ENCODE results near the gene MBD3L2B.

The MBD3L2B gene

DNA sequence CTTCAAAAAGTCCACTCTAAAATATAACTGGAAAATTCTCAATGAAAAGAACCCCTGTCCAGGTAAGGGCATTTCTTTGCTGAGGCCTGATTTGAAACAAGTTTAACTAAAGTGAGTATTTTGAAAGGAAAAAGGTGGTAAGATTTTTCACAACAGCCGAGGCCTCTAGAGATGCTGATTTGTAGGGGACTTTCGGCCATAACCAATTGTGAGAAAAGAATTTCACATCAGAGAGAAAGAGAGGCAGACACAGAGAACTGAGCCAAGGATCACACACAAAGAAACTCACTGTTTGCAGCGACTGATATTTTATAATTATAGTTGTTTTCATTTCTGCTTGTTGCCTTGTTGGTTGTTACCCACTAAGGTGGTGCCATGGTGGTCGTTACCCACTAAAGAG is 24.4 kb downstream of the MBD3L2B start:
- TF ChIP-seq, protein P1, sequence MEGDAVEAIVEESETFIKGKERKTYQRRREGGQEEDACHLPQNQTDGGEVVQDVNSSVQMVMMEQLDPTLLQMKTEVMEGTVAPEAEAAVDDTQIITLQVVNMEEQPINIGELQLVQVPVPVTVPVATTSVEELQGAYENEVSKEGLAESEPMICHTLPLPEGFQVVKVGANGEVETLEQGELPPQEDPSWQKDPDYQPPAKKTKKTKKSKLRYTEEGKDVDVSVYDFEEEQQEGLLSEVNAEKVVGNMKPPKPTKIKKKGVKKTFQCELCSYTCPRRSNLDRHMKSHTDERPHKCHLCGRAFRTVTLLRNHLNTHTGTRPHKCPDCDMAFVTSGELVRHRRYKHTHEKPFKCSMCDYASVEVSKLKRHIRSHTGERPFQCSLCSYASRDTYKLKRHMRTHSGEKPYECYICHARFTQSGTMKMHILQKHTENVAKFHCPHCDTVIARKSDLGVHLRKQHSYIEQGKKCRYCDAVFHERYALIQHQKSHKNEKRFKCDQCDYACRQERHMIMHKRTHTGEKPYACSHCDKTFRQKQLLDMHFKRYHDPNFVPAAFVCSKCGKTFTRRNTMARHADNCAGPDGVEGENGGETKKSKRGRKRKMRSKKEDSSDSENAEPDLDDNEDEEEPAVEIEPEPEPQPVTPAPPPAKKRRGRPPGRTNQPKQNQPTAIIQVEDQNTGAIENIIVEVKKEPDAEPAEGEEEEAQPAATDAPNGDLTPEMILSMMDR (IDR thresholded peaks at IDR 0.05; ENCODE audit: unreplicated experiment in 3 of 3): no peak
- H3K27ac Mint-ChIP-seq: no peak overlapping the region
- peaks cover 5% of the 10 kb centered on the region for H3K36me3 Mint-ChIP-seq (ENCODE audit: low read depth)
- peaks cover 2% of the 10 kb centered on the region for H3K27me3 Mint-ChIP-seq (ENCODE audit: low read depth)
- H3K4me1 Mint-ChIP-seq: no peaks in the 10 kb centered on the region
- H3K4me3 Mint-ChIP-seq: no peak overlapping the region
- peaks cover 30% of the 10 kb centered on the region for H3K9me3 Mint-ChIP-seq

DNA sequence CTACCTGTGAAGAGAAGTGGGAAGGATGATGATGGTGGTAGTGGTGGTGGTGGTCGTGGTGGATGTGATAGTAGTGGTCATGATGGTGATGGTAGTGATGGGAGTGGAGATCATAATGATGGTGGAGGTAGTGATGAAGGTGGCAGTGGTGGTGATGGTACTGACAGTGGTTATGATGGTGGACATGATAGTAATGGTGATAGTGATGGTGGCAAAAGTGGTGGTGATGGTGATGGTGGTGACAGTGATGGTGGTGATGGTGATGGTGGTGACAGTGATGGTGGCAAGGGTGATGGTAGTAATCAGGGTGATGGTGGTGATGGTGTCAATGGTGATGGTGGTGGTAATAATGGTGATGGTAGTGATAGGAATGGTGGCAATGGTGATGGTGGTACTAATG is 26.2 kb downstream of the MBD3L2B start:
- peaks cover 5% of the 10 kb centered on the region for H3K36me3 Mint-ChIP-seq (ENCODE audit: low read depth)
- no peaks in the 10 kb centered on the region for H3K4me1 Mint-ChIP-seq
- H3K4me3 Mint-ChIP-seq: no peak overlapping the region
- TF ChIP-seq, protein P1 (IDR thresholded peaks at IDR 0.05; ENCODE audit: unreplicated experiment in 3 of 3): no peak
- peaks cover 34% of the 10 kb centered on the region for H3K9me3 Mint-ChIP-seq
- peaks cover 8% of the 10 kb centered on the region for H3K27me3 Mint-ChIP-seq (ENCODE audit: low read depth)
- no peak overlapping the region for H3K27ac Mint-ChIP-seq

DNA sequence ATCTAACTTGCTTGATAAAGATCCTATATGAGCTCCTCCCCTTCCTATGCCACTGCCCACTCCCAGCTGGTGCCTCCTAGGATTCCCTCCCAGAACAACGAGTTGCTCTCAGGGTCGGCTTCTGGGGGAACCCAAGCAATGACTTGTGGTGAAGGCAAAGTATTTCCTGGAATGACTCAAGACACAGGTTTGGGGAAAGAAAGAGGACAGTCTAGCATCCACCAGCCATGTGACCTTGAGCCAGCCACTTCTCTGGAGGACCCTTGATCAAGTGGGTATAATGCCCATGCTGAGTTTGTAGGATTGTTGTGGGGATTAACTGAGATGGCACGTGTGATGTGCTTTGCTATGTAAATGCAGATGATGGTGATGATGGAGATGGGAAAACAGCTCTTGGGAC is 33.0 kb downstream of the MBD3L2B start:
- Mint-ChIP-seq H3K27me3 (ENCODE audit: low read depth) (peaks cover 8% of the 10 kb centered on the region), H3K4me3 (no peak overlapping the region), H3K36me3 (ENCODE audit: low read depth) (no peaks in the 10 kb centered on the region), H3K4me1 (no peaks in the 10 kb centered on the region), H3K27ac (no peak overlapping the region), H3K9me3 (peaks cover 40% of the 10 kb centered on the region)
- TF ChIP-seq, protein P1 (IDR thresholded peaks at IDR 0.05; ENCODE audit: unreplicated experiment in 3 of 3): no peak

DNA sequence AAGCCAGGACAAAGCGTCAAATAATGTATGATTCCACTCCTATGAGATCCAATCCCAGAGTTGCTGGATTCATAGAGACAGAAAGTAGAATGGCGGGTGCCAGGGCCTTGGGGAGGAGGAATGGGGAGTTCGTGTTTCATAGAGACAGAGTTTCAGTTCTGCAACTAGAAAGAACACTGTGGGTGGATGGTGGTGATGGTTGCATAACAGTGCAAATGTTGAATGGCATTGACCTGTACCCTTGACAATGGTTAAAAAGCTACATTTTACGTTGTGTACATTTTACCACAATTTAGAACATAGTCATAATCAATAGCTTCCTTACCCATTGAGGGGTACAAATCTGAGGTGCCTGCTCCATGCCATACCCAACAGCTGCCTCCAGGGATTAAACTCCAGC is 33.4 kb downstream of the MBD3L2B start:
- TF ChIP-seq, protein P1 (IDR thresholded peaks at IDR 0.05; ENCODE audit: unreplicated experiment in 3 of 3): no peak
- Mint-ChIP-seq H3K27me3 (ENCODE audit: low read depth) (peaks cover 8% of the 10 kb centered on the region), H3K27ac (no peak overlapping the region), H3K36me3 (ENCODE audit: low read depth) (no peaks in the 10 kb centered on the region), H3K4me1 (no peaks in the 10 kb centered on the region), H3K4me3 (no peak overlapping the region), H3K9me3 (peaks cover 43% of the 10 kb centered on the region)

DNA sequence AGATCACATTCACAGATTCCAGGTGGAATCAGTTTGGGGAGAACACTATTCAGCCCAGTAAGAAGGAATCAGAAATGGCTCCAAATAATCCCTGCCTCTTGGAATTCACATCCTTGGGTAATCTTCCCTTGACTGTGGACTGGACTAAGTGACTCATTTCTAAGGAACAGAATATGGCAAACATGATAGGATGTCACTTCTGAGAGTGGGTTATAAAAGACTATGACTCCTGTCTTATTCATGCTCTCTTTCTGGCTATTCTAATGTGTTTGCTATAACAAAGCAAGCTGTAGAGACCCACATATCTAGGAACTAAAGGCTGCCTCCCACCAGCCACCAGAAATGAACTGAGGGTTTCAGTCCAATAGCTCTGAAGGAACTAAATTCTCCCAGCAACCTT is 37.8 kb downstream of the MBD3L2B start:
- no peaks in the 10 kb centered on the region for H3K36me3 Mint-ChIP-seq (ENCODE audit: low read depth)
- no peak overlapping the region for H3K4me3 Mint-ChIP-seq
- TF ChIP-seq, protein P1 (IDR thresholded peaks at IDR 0.05; ENCODE audit: unreplicated experiment in 3 of 3): no peak
- no peak overlapping the region for H3K27ac Mint-ChIP-seq
- no peaks in the 10 kb centered on the region for H3K4me1 Mint-ChIP-seq
- no peaks in the 10 kb centered on the region for H3K27me3 Mint-ChIP-seq (ENCODE audit: low read depth)
- H3K9me3 Mint-ChIP-seq: peaks cover 50% of the 10 kb centered on the region

DNA sequence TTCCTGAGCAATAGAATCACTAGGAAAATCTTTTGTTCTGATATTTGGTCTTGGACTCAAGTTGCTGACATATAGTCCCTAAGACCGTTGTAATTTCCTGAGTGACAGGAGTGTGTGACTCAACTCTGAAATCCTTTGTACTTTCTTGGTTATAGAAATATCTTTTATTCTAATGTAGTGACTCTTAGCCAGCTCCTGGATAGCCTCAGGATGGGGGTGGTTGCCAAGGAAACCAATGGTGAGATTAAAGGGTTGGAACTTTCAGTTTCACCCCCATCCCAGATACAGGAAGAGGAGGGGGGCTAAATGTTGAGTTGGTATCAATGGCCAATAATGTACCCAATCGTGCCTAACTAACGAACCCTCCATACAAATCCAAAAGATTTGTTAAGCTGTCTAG is 41.8 kb downstream of the MBD3L2B start:
- TF ChIP-seq, protein P1 (IDR thresholded peaks at IDR 0.05; ENCODE audit: unreplicated experiment in 3 of 3): no peak
- H3K27ac Mint-ChIP-seq: no peak overlapping the region
- no peaks in the 10 kb centered on the region for H3K36me3 Mint-ChIP-seq (ENCODE audit: low read depth)
- no peaks in the 10 kb centered on the region for H3K27me3 Mint-ChIP-seq (ENCODE audit: low read depth)
- no peak overlapping the region for H3K4me3 Mint-ChIP-seq
- H3K4me1 Mint-ChIP-seq: no peaks in the 10 kb centered on the region
- H3K9me3 Mint-ChIP-seq: peaks cover 45% of the 10 kb centered on the region
